Loucy (cell line): ENCODE results near the gene USP21.

Source experiments
- H2AFZ ChIP-seq: fragments of 200-600 bp; sonication (generic); 2 replicates; pipeline ENCODE4 v1.6.0; 2016; ENCODE audit warnings: antibody characterized with exemption, mild to moderate bottlenecking, low read length, moderate library complexity
- H3F3A ChIP-seq: fragments of 200-600 bp; 2 replicates; pipeline ENCODE4 v1.6.0; 2016; ENCODE audit warnings: antibody characterized with exemption, low read depth, mild to moderate bottlenecking
- H3K27me3 ChIP-seq: fragments of 200-600 bp; sonication (generic); 2 replicates; pipeline ENCODE4 v1.6.1; 2014; ENCODE audit warnings: low read length, mild to moderate bottlenecking; ENCODE audit not compliant: insufficient read depth, poor library complexity, severe bottlenecking
- H3K36me3 ChIP-seq: fragments of 200-600 bp; sonication (generic); 2 replicates; pipeline ENCODE4 v1.6.1; 2016; ENCODE audit warnings: low read length; ENCODE audit not compliant: insufficient read depth
- H3K4me1 ChIP-seq: fragments of 200-600 bp; sonication (generic); 2 replicates; pipeline ENCODE4 v1.5.1; 2014; ENCODE audit warnings: low read length, mild to moderate bottlenecking; ENCODE audit not compliant: insufficient read depth, poor library complexity, severe bottlenecking
- H3K4me2 ChIP-seq: fragments of 200-600 bp; sonication (generic); 2 replicates; pipeline ENCODE4 v1.6.0; 2014; ENCODE audit warnings: antibody characterized with exemption, low read length, low read depth, mild to moderate bottlenecking; ENCODE audit not compliant: poor library complexity, severe bottlenecking
- H3K4me3 ChIP-seq: fragments of 200-600 bp; sonication (generic); 2 replicates; pipeline ENCODE4 v1.5.1; 2014; ENCODE audit warnings: low read length, mild to moderate bottlenecking, mixed read lengths; ENCODE audit not compliant: poor library complexity, severe bottlenecking
- H3K79me2 ChIP-seq: fragments of 200-600 bp; sonication (generic); 2 replicates; pipeline ENCODE4 v1.6.1; 2014; ENCODE audit warnings: low read length; ENCODE audit not compliant: insufficient read depth
- H3K9ac ChIP-seq: fragments of 200-600 bp; sonication (generic); 2 replicates; pipeline ENCODE4 v1.6.0; 2014; ENCODE audit warnings: mild to moderate bottlenecking, low read depth, low read length, moderate library complexity; ENCODE audit not compliant: poor library complexity, severe bottlenecking
- H3K9me2 ChIP-seq: fragments of 200-600 bp; sonication (generic); replicated peaks from 2 replicates; pipeline ENCODE4 v1.6.1; 2016; ENCODE audit warnings: low read depth, low read length, mixed read lengths
- H3K9me3 ChIP-seq: fragments of 200-600 bp; sonication (generic); 2 replicates; pipeline ENCODE4 v1.6.1; 2014; ENCODE audit warnings: mild to moderate bottlenecking, antibody characterized with exemption, low read length, low read depth; ENCODE audit not compliant: insufficient read depth
- H4K20me1 ChIP-seq: fragments of 200-600 bp; sonication (generic); 2 replicates; pipeline ENCODE4 v1.6.0; 2014; ENCODE audit warnings: antibody characterized with exemption, low read length, mild to moderate bottlenecking; ENCODE audit not compliant: insufficient read depth, poor library complexity, severe bottlenecking
- EZH2phosphoT487 ChIP-seq: fragments of 200-600 bp; IDR thresholded peaks from 2 replicates; pipeline ENCODE4 v1.6.1; 2018; ENCODE audit warnings: antibody characterized with exemption, mild to moderate bottlenecking, moderate library complexity, borderline replicate concordance
- TF ChIP-seq, protein P1 (sequence below): fragments of 200-600 bp; sonication (generic); conservative IDR thresholded peaks from 2 replicates; pipeline ENCODE4 v1.5.1; 2014; ENCODE audit warnings: mild to moderate bottlenecking, antibody characterized with exemption, low read length

The USP21 gene

DNA sequence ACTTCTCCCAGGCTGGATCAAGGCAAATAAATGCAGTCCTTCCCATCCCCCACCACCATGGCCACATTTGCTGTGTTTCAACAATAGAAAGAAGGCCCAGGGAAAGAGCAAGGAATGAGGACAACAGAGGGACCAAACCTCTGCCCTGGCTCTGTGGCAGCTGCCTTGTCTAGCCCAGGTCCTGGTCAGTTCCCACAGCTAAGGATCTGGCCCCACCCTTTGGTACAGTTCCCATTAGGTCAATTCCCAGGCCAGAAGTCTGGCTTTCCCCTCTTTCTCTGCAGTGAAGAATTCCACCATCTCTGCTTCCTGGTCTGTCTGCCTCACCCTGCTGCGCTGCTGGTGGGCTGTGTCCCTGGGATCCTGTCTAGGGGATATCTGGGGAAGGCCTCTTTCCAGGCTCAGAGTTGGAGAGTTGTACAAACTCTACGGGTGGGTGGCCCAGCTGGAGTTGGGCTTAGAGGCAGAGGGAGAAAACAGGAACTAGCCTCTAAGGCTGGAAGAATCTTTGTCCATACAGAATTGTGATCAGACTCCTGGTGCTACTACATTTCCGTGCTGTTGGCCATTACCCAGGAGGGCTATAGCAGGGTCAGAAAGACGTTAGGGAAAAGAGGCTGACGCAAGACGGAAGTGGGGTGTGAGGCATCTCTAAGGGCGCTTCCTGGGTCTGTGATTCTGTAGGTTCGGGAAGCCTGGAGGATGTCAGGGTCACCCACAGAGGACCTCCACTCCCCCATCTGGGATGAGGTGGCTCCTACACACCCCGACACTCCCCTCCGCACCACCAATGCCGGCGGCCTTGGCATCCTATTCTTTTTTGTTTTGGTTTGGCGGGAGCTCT lies 41.9 kb downstream of the USP21 start:
- Histone ChIP-seq H3F3A (no peaks in the 10 kb centered on the region), H3K9me3 (no peaks in the 10 kb centered on the region), H3K4me3 (peak overlapping the region; percentile 36), H3K79me2 (peaks cover 29% of the 10 kb centered on the region), H3K27me3 (no peaks in the 10 kb centered on the region), H3K4me2 (peak overlapping the region; percentile 45), H2AFZ (peak overlapping the region; percentile 95), H3K4me1 (peaks cover 31% of the 10 kb centered on the region), H3K9me2 (no peaks in the 10 kb centered on the region), H3K36me3 (no peaks in the 10 kb centered on the region), H4K20me1 (no peaks in the 10 kb centered on the region), H3K9ac (peak overlapping the region; percentile 42)
- TF ChIP-seq EZH2phosphoT487: no peak
- TF ChIP-seq, protein P1, sequence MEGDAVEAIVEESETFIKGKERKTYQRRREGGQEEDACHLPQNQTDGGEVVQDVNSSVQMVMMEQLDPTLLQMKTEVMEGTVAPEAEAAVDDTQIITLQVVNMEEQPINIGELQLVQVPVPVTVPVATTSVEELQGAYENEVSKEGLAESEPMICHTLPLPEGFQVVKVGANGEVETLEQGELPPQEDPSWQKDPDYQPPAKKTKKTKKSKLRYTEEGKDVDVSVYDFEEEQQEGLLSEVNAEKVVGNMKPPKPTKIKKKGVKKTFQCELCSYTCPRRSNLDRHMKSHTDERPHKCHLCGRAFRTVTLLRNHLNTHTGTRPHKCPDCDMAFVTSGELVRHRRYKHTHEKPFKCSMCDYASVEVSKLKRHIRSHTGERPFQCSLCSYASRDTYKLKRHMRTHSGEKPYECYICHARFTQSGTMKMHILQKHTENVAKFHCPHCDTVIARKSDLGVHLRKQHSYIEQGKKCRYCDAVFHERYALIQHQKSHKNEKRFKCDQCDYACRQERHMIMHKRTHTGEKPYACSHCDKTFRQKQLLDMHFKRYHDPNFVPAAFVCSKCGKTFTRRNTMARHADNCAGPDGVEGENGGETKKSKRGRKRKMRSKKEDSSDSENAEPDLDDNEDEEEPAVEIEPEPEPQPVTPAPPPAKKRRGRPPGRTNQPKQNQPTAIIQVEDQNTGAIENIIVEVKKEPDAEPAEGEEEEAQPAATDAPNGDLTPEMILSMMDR: no peak

DNA sequence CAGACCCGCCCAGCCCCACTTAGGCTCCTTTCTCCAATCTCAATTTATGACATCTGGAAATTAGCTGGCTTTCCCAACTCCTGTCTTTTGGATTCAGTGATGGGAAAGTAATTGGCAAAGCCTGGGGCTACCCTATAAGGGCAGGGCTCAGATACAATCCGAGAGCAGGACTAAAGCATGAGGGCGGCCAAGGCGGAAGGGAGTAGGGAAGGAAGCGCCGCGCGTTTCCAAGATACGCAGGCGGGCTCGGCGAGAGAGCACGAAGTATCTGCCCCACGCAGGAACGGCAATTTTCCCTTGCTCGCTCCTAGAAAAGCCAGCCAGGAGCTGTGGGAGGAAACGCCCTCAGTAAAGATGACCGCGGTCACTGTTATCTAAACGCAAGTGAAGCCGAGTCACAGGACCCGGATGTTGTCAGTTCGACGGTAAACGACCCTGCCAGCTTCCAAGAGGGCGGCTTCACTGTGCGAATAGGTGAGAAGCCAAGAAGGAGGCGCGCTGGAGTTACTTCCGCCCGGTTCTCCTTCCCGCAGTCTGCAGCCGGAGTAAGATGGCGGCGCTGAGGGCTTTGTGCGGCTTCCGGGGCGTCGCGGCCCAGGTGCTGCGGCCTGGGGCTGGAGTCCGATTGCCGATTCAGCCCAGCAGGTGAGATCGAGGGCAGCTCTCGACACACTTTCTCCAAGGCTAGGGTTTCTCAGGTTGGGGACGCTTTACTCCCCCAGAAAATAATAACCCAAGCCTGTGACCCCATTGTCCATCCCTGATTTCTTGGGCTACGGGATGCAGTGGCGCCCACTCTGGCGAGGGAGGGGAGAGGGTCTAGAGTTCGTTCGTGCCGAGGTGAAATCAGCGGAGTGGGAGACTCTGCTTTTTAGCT lies 42.8 kb downstream of the USP21 start, which contains the start of gene NDUFS2:
TSS of gene NDUFS2 (plus strand) at position 532 of the 877 bp plus-strand sequence. CDS start at position 551, 19 bp downstream.
- TF ChIP-seq, protein P1: peak; percentile 55
- TF ChIP-seq EZH2phosphoT487: no peak
- Histone ChIP-seq H3K9me3 (no peaks in the 10 kb centered on the region), H3F3A (no peaks in the 10 kb centered on the region), H3K27me3 (no peaks in the 10 kb centered on the region), H2AFZ (peak within 1 kb of the TSS; percentile 95), H3K4me1 (peaks cover 31% of the 10 kb centered on the region), H4K20me1 (no peaks in the 10 kb centered on the region), H3K4me3 (peak within 1 kb of the TSS; percentile 95), H3K9me2 (no peaks in the 10 kb centered on the region), H3K36me3 (peaks cover 2% of the 10 kb centered on the region; the same call in 1 of the 2 replicates), H3K9ac (peak within 1 kb of the TSS; percentile 94), H3K79me2 (peaks cover 29% of the 10 kb centered on the region), H3K4me2 (peak within 1 kb of the TSS; percentile 89)

DNA sequence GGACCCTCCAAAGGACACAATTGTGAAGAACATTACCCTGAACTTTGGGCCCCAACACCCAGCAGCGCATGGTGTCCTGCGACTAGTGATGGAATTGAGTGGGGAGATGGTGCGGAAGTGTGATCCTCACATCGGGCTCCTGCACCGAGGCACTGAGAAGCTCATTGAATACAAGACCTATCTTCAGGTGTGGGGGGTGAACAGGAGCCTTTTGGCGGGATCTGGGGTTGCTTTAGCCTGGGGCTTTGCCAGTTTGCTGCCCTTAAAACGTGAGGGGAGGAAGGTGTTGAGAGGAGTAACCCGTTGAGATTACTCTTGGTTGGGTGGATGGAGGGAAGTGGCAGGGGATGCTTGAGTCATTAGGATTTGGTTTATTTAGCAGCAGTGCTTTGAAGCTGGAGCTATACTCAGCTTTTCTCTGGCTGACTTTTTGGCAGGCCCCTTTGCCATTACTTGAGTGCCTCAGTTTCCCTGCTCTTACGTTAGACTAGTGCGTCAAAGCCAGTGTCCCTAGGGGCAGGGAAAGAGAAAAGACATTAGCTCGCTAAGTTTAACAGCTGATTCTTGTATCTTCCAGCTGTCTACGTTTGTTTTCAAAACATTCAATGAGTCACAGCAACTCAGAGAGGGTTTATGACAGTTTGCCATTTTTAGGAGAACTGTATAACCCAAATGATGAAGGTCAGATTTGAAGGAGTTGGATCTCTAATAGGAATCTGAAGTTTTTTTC lies 47.3 kb downstream of the USP21 start:
- H3F3A ChIP-seq: no peaks in the 10 kb centered on the region

More for the DNA sequence above, 47.3 kb downstream of the USP21 start:
- Histone ChIP-seq H3K4me3 (no peak overlapping the region), H3K27me3 (no peaks in the 10 kb centered on the region), H3K4me2 (no peak overlapping the region), H4K20me1 (no peaks in the 10 kb centered on the region), H3K9me2 (no peaks in the 10 kb centered on the region), H2AFZ (no peak overlapping the region), H3K4me1 (peaks cover 23% of the 10 kb centered on the region), H3K36me3 (peaks cover 24% of the 10 kb centered on the region; the same call in 1 of the 2 replicates), H3K79me2 (peaks cover 29% of the 10 kb centered on the region), H3K9ac (no peak overlapping the region), H3K9me3 (no peaks in the 10 kb centered on the region)
- TF ChIP-seq EZH2phosphoT487: no peak
- TF ChIP-seq, protein P1: no peak
